Neural cell (in vitro differentiated cells): ENCODE results near the gene TSPAN9. TPM values are rescaled to one million over a fixed set of nuclear protein-coding genes. Genes with fewer than 3 reads are reported as not detected.

ENCODE experiments used
- H2AFZ ChIP-seq: fragments of 200-600, 300-800 bp; sonication (generic), shearing (Covaris generic); 2 replicates; pipeline ENCODE4 v1.6.0; 2014; ENCODE audit warnings: low read depth, mild to moderate bottlenecking, antibody characterized with exemption, low read length, moderate library complexity
- H3F3A ChIP-seq: fragments of 200-600 bp; shearing (Covaris generic); 2 replicates; pipeline ENCODE4 v1.6.1; 2016; ENCODE audit warnings: mild to moderate bottlenecking, moderate library complexity, mixed read lengths, antibody characterized with exemption, low read length; ENCODE audit not compliant: insufficient read depth, poor library complexity, severe bottlenecking
- H3K27ac ChIP-seq: fragments of 200-600, 300-800 bp; sonication (generic), shearing (Covaris generic); 2 replicates; pipeline ENCODE4 v1.5.1; 2014; ENCODE audit warnings: mild to moderate bottlenecking, low read length, moderate library complexity
- H3K27me3 ChIP-seq: fragments of 300-800, 200-600 bp; sonication (generic), shearing (Covaris generic); 2 replicates; pipeline ENCODE4 v1.6.0; 2014; ENCODE audit warnings: mild to moderate bottlenecking, low read depth, low read length, moderate library complexity; ENCODE audit not compliant: insufficient read depth
- H3K36me3 ChIP-seq: fragments of 300-800, 200-600 bp; sonication (generic), shearing (Covaris generic); 2 replicates; pipeline ENCODE4 v1.5.1; 2014; ENCODE audit warnings: mild to moderate bottlenecking, antibody characterized with exemption, low read length, moderate library complexity; ENCODE audit not compliant: insufficient read depth
- H3K4me2 ChIP-seq: fragments of 300-800, 200-600 bp; sonication (generic), shearing (Covaris generic); 2 replicates; pipeline ENCODE4 v1.6.0; 2014; ENCODE audit warnings: mild to moderate bottlenecking, low read length
- H3K4me3 ChIP-seq: fragments of 300-800, 200-600 bp; sonication (generic), shearing (Covaris generic); 2 replicates; pipeline ENCODE4 v1.5.1; 2014; ENCODE audit warnings: mild to moderate bottlenecking, low read length, moderate library complexity
- H3K79me2 ChIP-seq: fragments of 200-600 bp; shearing (Covaris generic); replicated peaks from 2 replicates; pipeline ENCODE4 v1.6.0; 2014; ENCODE audit warnings: mild to moderate bottlenecking, low read length, moderate library complexity; ENCODE audit not compliant: insufficient read depth
- H3K9ac ChIP-seq: fragments of 300-800, 200-600 bp; sonication (generic), shearing (Covaris generic); 2 replicates; pipeline ENCODE4 v1.6.1; 2016; ENCODE audit warnings: mild to moderate bottlenecking, low read length, mixed read lengths
- H3K9me2 ChIP-seq: fragments of 200-600 bp; shearing (Covaris generic); 2 replicates; pipeline ENCODE4 v1.6.1; 2016; ENCODE audit warnings: mild to moderate bottlenecking, low read length, mixed read lengths; ENCODE audit not compliant: insufficient read depth
- H3K9me3 ChIP-seq: fragments of 200-600, 300-800 bp; sonication (generic), shearing (Covaris generic); 2 replicates; pipeline ENCODE4 v1.6.1; 2016; ENCODE audit warnings: mild to moderate bottlenecking, mixed run types, low read length, moderate library complexity, mixed read lengths
- H4K20me1 ChIP-seq: fragments of 200-600 bp; shearing (Covaris generic); 2 replicates; pipeline ENCODE4 v1.6.1; 2016; ENCODE audit warnings: mild to moderate bottlenecking, mixed run types; ENCODE audit not compliant: insufficient read depth
- CTCF ChIP-seq: fragments of 450-650 bp; IDR thresholded peaks from 2 replicates; pipeline ENCODE4 v1.5.1; 2014; ENCODE audit warnings: antibody characterized with exemption, mild to moderate bottlenecking, moderate library complexity; ENCODE audit not compliant: poor library complexity, severe bottlenecking
- EP300 ChIP-seq: fragments of 450-650 bp; conservative IDR thresholded peaks from 2 replicates; pipeline ENCODE4 v1.6.1; 2014; ENCODE audit warnings: antibody characterized with exemption, mild to moderate bottlenecking, moderate library complexity; ENCODE audit not compliant: poor library complexity, severe bottlenecking
- EZH2 ChIP-seq: fragments of 200-600, 300-800 bp; shearing (Covaris generic), sonication (generic); IDR thresholded peaks from 2 replicates; pipeline ENCODE4 v1.6.1; 2014; ENCODE audit warnings: antibody characterized with exemption, low read length, borderline replicate concordance, mild to moderate bottlenecking; ENCODE audit not compliant: insufficient read depth, poor library complexity, severe bottlenecking
- MXI1 ChIP-seq: fragments of 450-650 bp; conservative IDR thresholded peaks from 2 replicates; pipeline ENCODE4 v1.6.1; 2014; ENCODE audit warnings: antibody characterized with exemption, mild to moderate bottlenecking; ENCODE audit not compliant: poor library complexity, severe bottlenecking
- POLR2AphosphoS5 ChIP-seq: IDR thresholded peaks from 2 replicates; pipeline ENCODE4 v1.6.1; 2012
- RAD21 ChIP-seq: fragments of 450-650 bp; conservative IDR thresholded peaks from 2 replicates; pipeline ENCODE4 v1.6.1; 2014; ENCODE audit warnings: antibody characterized with exemption, mild to moderate bottlenecking, moderate library complexity
- REST ChIP-seq: IDR thresholded peaks from 2 replicates; pipeline ENCODE4 v1.6.1; 2012; ENCODE audit warnings: borderline replicate concordance
- SMC3 ChIP-seq: fragments of 450-650 bp; conservative IDR thresholded peaks from 2 replicates; pipeline ENCODE4 v1.6.1; 2014; ENCODE audit warnings: antibody characterized with exemption, mild to moderate bottlenecking, moderate library complexity; ENCODE audit not compliant: poor library complexity
- TAF1 ChIP-seq: IDR thresholded peaks from 2 replicates; pipeline ENCODE4 v1.6.1; 2012; ENCODE audit warnings: low read depth
- polyA plus RNA-seq: library from polyadenylated mRNA; depleted of rRNA; stranded (reverse); fragments of >200 nt; gene quantifications from 2 replicates; pipeline ENCODE4 v1.2.3, GENCODE V29; 2014

Gene TSPAN9
- polyA plus RNA-seq, 1 donor from 2014 or later: 11.9 TPM

- no peak overlapping the region for H3K9ac ChIP-seq
- no peak overlapping the region for H3K4me3 ChIP-seq
- no peaks in the 10 kb centered on the region for H3K9me3 ChIP-seq
- no peak overlapping the region for H3K4me2 ChIP-seq
- H3K27me3 ChIP-seq: no peaks in the 10 kb centered on the region
- H4K20me1 ChIP-seq: no peaks in the 10 kb centered on the region
- H2AFZ ChIP-seq: no peak overlapping the region
- no peak for TF ChIP-seq EZH2
- no peak for TF ChIP-seq REST
- no peak for TF ChIP-seq MXI1
- H3K79me2 ChIP-seq: no peaks in the 10 kb centered on the region
- no peaks in the 10 kb centered on the region for H3K36me3 ChIP-seq
- no peaks in the 10 kb centered on the region for H3K9me2 ChIP-seq
- H3K27ac ChIP-seq: no peak overlapping the region
- no peaks in the 10 kb centered on the region for H3F3A ChIP-seq
These were observed 31.2 kb upstream of the TSPAN9 start for GRCh38 chr12:3045989-3046388.

- Histone ChIP-seq H3K4me2 (no peak overlapping the region), H3K4me3 (no peak overlapping the region), H3K9me3 (no peaks in the 10 kb centered on the region), H3K27ac (no peak overlapping the region), H3K27me3 (no peaks in the 10 kb centered on the region), H3K9me2 (no peaks in the 10 kb centered on the region), H3K79me2 (no peaks in the 10 kb centered on the region), H3K9ac (no peak overlapping the region), H3F3A (no peaks in the 10 kb centered on the region), H4K20me1 (no peaks in the 10 kb centered on the region), H2AFZ (no peak overlapping the region), H3K36me3 (no peaks in the 10 kb centered on the region)
- no peak for TF ChIP-seq TAF1
- TF ChIP-seq MXI1: no peak
- TF ChIP-seq REST: no peak
- TF ChIP-seq EZH2: no peak
- no peak for TF ChIP-seq EP300
- no peak for TF ChIP-seq CTCF
- TF ChIP-seq POLR2AphosphoS5: no peak
- TF ChIP-seq RAD21: no peak
- TF ChIP-seq SMC3: no peak
These were observed 30.6 kb upstream of the TSPAN9 start for GRCh38 chr12:3046441-3047200.
